ENCODE measurements around the gene SLC16A8.
"Not testable (repeated sequence)": the region's sequence is repeated elsewhere in the genome, so short reads cannot be mapped to it uniquely, and the experiment has no call there.

SLC16A8 gene

DNA sequence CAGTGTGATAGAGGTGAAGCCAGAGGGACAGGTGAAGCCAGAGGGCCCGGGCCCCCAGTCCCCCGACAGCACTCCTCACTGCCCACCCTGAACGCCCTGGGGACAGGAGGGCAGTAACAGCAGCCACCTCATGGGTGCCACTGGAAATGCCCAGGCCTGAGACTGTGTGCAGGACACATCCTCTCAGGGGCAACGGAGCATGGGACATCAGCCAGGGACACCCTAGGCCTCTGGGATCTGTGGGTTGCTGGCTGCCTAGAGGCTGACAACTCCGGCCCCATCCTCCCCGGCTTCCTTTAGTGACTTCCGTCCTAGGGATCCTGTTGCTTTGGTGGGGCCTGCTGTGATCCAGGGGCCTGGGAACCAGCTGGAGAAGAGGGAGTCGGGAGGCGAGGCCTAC lies 43.9 kb upstream of the SLC16A8 start:
- no peak overlapping the region for H3K27ac ChIP-seq
- TF ChIP-seq, protein P1, sequence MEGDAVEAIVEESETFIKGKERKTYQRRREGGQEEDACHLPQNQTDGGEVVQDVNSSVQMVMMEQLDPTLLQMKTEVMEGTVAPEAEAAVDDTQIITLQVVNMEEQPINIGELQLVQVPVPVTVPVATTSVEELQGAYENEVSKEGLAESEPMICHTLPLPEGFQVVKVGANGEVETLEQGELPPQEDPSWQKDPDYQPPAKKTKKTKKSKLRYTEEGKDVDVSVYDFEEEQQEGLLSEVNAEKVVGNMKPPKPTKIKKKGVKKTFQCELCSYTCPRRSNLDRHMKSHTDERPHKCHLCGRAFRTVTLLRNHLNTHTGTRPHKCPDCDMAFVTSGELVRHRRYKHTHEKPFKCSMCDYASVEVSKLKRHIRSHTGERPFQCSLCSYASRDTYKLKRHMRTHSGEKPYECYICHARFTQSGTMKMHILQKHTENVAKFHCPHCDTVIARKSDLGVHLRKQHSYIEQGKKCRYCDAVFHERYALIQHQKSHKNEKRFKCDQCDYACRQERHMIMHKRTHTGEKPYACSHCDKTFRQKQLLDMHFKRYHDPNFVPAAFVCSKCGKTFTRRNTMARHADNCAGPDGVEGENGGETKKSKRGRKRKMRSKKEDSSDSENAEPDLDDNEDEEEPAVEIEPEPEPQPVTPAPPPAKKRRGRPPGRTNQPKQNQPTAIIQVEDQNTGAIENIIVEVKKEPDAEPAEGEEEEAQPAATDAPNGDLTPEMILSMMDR (conservative IDR thresholded peaks at IDR 0.05) = no peak

DNA sequence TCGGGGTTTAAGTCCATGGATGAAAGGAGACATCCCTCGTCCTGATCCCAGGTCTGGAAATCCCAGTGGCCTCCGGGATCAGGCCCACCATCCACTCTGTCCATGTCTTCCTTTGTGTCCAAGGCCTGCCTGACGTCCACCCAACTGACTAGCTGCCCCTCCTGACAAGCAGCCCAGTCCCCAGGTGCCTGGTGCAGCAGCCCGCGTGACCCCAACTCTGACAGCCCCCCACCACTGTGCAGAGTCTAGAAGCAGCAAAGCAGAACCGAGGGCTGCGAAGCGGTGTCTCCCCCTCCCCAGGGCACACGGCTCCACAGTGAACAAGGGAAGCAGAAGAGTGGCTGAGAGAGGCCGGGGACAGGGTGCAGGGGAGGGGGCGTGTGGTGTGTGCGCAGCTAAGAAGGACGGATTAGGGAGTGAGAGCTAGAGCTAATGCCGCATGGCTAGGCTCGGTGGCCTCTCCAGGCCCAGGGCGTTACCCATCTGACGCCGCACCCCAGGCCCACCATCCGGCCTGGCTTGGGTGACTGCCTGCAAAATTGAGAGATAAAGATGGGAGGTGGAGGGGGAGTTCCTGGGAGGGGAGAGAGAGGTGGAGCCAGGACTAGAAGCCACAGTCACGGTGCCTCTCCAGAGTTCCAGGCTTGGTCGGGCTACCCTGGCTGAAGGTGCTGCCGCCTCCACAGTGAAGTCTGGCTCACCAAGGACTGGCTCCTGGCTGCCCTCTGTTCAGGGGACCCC lies 43.1 kb upstream of the SLC16A8 start:
- TF ChIP-seq, protein P1 (conservative IDR thresholded peaks at IDR 0.05) = no peak
- no peak overlapping the region for H3K27ac ChIP-seq

DNA sequence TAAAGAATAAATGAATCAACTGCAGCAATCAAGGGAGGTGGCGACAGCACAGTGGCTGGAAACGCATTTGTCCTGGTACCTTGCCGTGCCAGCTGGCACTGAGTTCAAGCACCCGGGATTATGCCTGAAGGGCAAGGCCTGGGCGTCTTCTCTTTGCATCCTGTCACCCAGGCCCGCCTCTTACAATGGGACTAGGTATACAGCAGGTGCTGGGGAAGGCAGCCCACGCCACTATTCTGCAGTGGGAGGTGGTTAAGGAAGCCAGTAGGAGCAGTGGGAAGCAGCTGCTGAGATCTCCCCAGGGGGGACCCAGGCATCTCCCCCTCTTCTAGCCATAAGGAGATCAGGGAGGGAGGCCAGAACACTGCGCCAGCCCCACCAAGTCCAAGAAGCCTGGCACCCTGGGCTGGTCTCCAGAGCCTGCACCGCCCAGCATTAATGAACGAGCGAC lies 41.8 kb upstream of the SLC16A8 start:
- H3K27ac ChIP-seq = no peak overlapping the region
- TF ChIP-seq, protein P1 (conservative IDR thresholded peaks at IDR 0.05) = no peak

DNA sequence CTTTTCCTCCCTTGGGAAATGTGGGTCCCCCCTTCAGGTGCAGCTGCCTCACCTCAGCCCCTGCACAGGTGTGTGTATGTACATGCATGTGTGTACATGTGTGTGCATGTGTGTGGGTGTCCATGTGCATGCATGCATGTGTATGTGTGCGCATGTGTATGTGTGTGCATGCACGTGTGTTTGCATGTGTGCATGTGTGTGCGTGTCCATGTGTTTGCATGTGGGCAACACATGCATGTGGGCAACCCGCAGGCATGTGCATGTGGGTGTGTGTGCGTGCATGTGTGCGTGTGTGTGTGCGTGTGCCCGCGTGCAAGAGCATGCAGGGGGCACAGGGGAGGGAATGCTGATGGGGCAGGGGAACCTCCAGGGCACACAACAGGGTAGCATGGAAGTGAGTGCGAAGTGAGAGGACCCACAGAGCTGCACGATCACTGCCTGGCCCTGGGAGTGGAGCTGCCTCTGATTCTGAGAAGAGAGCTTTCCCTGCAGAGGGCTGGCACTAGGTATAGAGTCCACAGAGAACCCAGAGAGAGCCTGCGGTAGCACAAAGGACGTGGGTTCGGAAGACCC lies 41.1 kb upstream of the SLC16A8 start:
- no peak overlapping the region for H3K27ac ChIP-seq
- TF ChIP-seq, protein P1 (conservative IDR thresholded peaks at IDR 0.05) = no peak

DNA sequence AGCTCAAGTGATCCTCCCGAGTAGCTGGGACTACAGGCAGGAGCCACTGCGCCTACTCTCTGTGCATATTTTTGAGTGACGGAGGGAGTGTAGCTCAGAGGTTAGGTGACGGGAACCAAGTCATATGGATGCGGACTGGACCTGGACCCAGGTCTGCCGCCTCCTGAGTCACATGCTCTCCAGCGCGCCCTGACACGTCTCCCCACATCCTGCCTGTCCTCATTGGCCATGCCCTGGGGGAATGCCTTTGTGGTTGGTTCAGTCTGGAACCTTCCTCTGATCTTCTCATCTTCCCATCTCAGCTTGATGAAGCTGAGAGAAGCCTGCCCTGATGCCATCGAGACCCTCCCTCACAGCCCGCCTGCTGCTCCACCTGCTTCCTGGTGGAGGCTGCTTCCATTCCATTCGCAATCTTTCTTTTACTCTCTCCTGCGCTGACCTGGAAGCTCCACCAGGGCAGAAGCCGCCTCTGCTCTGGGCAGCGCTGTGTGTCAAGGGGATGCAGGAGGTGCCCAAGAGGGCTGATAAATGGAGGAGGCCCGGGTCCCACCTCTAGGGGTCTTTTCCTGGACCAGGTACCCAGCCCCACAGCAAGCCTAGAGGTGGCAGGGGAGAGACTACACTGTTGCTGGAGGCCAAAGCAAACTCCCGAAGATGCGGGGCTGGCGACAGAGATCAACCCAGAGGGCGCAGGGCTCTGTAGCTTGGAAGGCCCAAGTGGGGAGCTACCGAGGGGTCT lies 40.4 kb upstream of the SLC16A8 start:
- TF ChIP-seq, protein P1 (conservative IDR thresholded peaks at IDR 0.05) = no peak

DNA sequence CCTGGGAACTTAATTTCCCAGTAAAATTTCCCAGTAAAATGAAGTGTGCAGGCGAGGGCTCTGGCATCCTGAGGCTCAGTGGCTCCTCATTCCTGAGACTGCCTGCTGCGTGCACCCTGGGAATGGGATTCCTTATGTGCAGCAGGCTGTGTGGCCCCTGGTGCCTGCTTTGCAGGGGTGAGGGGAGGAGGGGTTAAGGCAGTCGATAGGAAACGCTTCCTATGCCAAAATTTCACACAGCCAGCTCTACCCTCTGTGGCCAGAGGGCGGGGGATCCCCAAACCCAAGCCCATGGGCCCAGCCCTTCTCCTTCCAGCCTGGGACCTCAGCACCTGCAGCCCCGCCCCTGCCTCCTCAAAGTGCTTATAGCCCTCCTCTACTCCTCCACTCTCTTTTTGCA lies 38.6 kb upstream of the SLC16A8 start:
- TF ChIP-seq, protein P1 (conservative IDR thresholded peaks at IDR 0.05) = no peak
- no peak overlapping the region for H3K27ac ChIP-seq

More for the DNA sequence above, 40.4 kb upstream of the SLC16A8 start:
- H3K27ac ChIP-seq = no peak overlapping the region

DNA sequence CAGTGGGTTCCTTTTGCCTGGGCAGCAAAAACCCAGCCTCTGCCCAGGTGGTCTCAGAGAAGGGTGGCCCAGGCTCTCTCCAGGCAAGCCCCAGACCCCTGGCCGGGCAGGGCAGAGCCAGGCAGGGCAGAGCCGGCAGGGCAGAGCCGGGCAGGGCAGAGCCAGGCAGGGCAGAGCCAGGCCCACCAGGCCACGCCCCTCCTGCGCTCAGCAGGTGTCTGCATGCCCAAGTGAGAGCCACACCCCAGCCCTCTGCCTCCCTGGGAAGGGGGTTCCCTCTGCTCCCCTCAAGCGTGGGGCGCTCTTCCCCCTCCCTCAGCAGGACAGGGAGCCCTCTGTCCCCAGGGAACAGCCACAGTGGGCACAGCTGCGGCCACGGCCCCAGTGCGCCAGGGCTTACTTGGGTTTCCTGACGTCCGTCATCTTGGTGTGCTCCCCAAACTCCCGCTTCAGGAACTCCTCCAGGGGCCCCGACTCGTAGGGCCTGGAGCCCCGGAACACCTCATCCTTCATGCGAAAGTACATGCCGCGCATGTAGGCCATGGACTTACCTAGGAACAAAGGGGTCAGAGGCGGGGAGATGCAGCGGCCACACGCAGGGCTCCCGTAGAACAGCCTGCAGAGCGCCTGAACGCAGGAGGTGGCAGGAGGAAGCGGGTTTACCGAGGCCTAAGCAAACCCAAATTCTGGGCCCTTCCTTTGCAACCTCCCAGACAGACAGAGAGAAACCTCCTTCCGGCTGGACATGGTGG lies 36.6 kb upstream of the SLC16A8 start:
- TF ChIP-seq, protein P1 (conservative IDR thresholded peaks at IDR 0.05) = no peak
- H3K27ac ChIP-seq = no peak overlapping the region

DNA sequence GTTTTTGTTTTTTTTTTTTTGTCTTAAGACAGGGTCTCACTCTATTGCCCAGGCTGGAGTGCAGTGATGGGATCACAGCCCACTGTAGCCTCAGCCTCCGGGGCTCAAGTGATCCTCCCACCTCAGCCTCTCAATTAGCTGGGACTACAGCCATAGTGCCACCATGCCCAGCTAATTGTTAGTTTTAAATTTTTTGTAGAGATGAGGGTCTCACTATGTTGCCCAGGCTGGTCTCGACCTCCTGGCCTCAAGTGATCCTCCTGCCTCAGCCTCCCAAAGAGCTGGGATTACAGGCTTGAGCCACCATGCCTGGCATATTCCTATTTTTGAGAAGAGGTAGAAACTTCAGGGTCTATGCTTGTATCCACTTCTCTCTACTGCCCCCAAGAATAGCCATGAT lies 34.8 kb upstream of the SLC16A8 start:
- not testable (repeated sequence) for H3K27ac ChIP-seq
